ENCODE results near the gene CALML5.

DNA sequence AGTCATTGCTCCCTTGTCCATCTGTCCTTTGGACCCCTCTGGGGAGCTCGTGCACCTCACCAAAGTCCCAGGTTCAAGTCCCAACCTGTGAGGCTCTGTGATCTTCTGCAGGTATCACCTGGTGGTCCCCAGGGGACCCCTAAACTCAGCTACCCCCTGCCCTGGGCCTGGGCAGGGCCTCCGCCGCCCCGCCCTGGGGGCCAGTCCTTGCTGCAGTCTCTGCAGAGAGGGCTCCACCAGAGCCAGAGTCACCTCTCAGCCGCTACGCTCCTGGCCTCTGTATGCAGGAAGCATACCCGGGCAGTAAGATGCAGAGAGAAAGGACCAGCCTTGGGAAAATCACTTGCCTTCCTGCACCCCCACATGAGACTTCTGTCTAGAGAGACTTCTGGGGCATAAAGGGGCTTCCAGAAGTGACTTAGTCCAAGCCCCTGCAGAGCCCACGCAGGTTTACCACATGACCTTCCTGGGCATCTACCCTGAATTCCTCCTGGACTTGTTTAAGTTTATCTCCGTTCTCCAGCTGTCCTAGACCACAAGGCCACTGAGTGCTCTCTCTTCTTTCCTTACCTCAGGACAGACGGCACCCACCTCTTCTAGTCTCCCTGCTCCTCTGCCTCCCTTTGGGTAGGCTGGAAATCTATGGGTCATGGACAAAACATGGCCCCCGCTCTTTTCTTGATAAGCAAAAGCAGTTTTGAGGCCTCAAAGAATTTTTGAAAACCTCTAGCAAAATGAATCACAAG is 21.2 kb downstream of the CALML5 start:
- TF ChIP-seq REST (IDR thresholded peaks at IDR 0.05; ENCODE audit: borderline replicate concordance) (no peak), POLR2AphosphoS5 (IDR thresholded peaks at IDR 0.05) (no peak), EP300 (conservative IDR thresholded peaks at IDR 0.05; ENCODE audit: poor library complexity, severe bottlenecking) (no peak), TAF1 (IDR thresholded peaks at IDR 0.05; ENCODE audit: low read depth) (no peak)
- TF ChIP-seq, protein P1, sequence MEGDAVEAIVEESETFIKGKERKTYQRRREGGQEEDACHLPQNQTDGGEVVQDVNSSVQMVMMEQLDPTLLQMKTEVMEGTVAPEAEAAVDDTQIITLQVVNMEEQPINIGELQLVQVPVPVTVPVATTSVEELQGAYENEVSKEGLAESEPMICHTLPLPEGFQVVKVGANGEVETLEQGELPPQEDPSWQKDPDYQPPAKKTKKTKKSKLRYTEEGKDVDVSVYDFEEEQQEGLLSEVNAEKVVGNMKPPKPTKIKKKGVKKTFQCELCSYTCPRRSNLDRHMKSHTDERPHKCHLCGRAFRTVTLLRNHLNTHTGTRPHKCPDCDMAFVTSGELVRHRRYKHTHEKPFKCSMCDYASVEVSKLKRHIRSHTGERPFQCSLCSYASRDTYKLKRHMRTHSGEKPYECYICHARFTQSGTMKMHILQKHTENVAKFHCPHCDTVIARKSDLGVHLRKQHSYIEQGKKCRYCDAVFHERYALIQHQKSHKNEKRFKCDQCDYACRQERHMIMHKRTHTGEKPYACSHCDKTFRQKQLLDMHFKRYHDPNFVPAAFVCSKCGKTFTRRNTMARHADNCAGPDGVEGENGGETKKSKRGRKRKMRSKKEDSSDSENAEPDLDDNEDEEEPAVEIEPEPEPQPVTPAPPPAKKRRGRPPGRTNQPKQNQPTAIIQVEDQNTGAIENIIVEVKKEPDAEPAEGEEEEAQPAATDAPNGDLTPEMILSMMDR (IDR thresholded peaks at IDR 0.05; ENCODE audit: poor library complexity, severe bottlenecking) = no peak

All from neural cell (in vitro differentiated cells).